OCI-LY1 (cell line): ENCODE data around the gene KRT28.

Experiments used
- H2AFZ ChIP-seq: fragments of 200-600 bp; sonication (generic), shearing (Covaris generic); 2 replicates; pipeline ENCODE4 v1.6.0; 2014; ENCODE audit warnings: antibody characterized with exemption, mild to moderate bottlenecking, low read length
- H3F3A ChIP-seq: fragments of 200-600 bp; sonication (generic), shearing (Covaris generic); 2 replicates; pipeline ENCODE4 v1.6.0; 2014; ENCODE audit warnings: mild to moderate bottlenecking, antibody characterized with exemption, low read length, moderate library complexity; ENCODE audit not compliant: insufficient read depth
- H3K27ac ChIP-seq: fragments of 200-600 bp; sonication (generic); 2 replicates; pipeline ENCODE4 v1.5.1; 2014; ENCODE audit warnings: low read length, mixed run types, mild to moderate bottlenecking, low read depth; ENCODE audit not compliant: poor library complexity, severe bottlenecking
- H3K27me3 ChIP-seq: fragments of 200-600 bp; sonication (generic); 2 replicates; pipeline ENCODE4 v1.6.0; 2014; ENCODE audit warnings: antibody characterized with exemption, mild to moderate bottlenecking, low read length, moderate library complexity; ENCODE audit not compliant: insufficient read depth
- H3K36me3 ChIP-seq: fragments of 200-600 bp; sonication (generic); 2 replicates; pipeline ENCODE4 v1.6.1; 2014; ENCODE audit warnings: mild to moderate bottlenecking, antibody characterized with exemption, low read length, moderate library complexity, mixed read lengths; ENCODE audit not compliant: insufficient read depth
- H3K4me1 ChIP-seq: fragments of 200-600 bp; sonication (generic); 2 replicates; pipeline ENCODE4 v1.5.1; 2014; ENCODE audit warnings: mild to moderate bottlenecking, low read length, moderate library complexity; ENCODE audit not compliant: insufficient read depth, severe bottlenecking
- H3K4me2 ChIP-seq: fragments of 200-600 bp; sonication (generic), shearing (Covaris generic); 2 replicates; pipeline ENCODE4 v1.6.1; 2014; ENCODE audit warnings: low read length
- H3K4me3 ChIP-seq: fragments of 200-600 bp; sonication (generic); 2 replicates; pipeline ENCODE4 v1.5.1; 2014; ENCODE audit warnings: low read length, low read depth, mild to moderate bottlenecking, mixed read lengths; ENCODE audit not compliant: poor library complexity, severe bottlenecking
- H3K79me2 ChIP-seq: fragments of 200-600 bp; shearing (Covaris generic); 2 replicates; pipeline ENCODE4 v1.6.1; 2016; ENCODE audit warnings: mixed run types, low read length, mixed read lengths; ENCODE audit not compliant: insufficient read depth
- H3K9ac ChIP-seq: fragments of 200-600 bp; sonication (generic), shearing (Covaris generic); 2 replicates; pipeline ENCODE4 v1.6.1; 2014; ENCODE audit warnings: mild to moderate bottlenecking, low read length, mixed read lengths
- H3K9me2 ChIP-seq: fragments of 200-600 bp; sonication (generic), shearing (Covaris generic); 2 replicates; pipeline ENCODE4 v1.6.1; 2014; ENCODE audit warnings: low read depth, mild to moderate bottlenecking, low read length, mixed read lengths
- H3K9me3 ChIP-seq: fragments of 200-600 bp; shearing (Covaris generic); 2 replicates; pipeline ENCODE4 v1.6.1; 2014; ENCODE audit warnings: low read length, mixed read lengths
- H4K20me1 ChIP-seq: fragments of 200-600 bp; sonication (generic), shearing (Covaris generic); 2 replicates; pipeline ENCODE4 v1.6.0; 2016; ENCODE audit warnings: mild to moderate bottlenecking, low read length; ENCODE audit not compliant: insufficient read depth
- CTCF ChIP-seq: fragments of 200-600 bp; sonication (generic), shearing (Covaris generic); IDR thresholded peaks from 2 replicates; pipeline ENCODE4 v1.5.1; 2017; ENCODE audit warnings: mild to moderate bottlenecking, antibody characterized with exemption, low read length, moderate library complexity, mixed read lengths
- EZH2 ChIP-seq: fragments of 200-600 bp; sonication (generic), shearing (Covaris generic); IDR thresholded peaks from 2 replicates; pipeline ENCODE4 v1.8.0; 2017; ENCODE audit warnings: borderline replicate concordance, mixed run types, mild to moderate bottlenecking, antibody characterized with exemption, low read length, moderate library complexity, mixed read lengths

KRT28 gene

GRCh38 chr17:40809721-40810421 lies 10.1 kb upstream of the KRT28 start:
- Histone ChIP-seq H3K9me2 (no peaks in the 10 kb centered on the region), H3K27ac (no peak overlapping the region), H3K9ac (no peak overlapping the region), H3K79me2 (no peaks in the 10 kb centered on the region), H3F3A (no peaks in the 10 kb centered on the region), H2AFZ (no peak overlapping the region), H3K4me2 (no peak overlapping the region), H3K27me3 (peaks cover 11% of the 10 kb centered on the region; the same call in 1 of the 2 replicates), H3K36me3 (no peaks in the 10 kb centered on the region), H3K9me3 (no peaks in the 10 kb centered on the region), H3K4me3 (no peak overlapping the region), H4K20me1 (no peaks in the 10 kb centered on the region), H3K4me1 (no peaks in the 10 kb centered on the region)
- TF ChIP-seq EZH2 (no peak), CTCF (no peak)

- Histone ChIP-seq H3K9ac (no peak overlapping the region), H3K4me2 (no peak overlapping the region), H3K36me3 (no peaks in the 10 kb centered on the region), H3K79me2 (no peaks in the 10 kb centered on the region), H3K4me3 (no peak overlapping the region), H3K27ac (no peak overlapping the region), H3K4me1 (no peaks in the 10 kb centered on the region), H3K27me3 (peaks cover 11% of the 10 kb centered on the region), H3K9me3 (no peaks in the 10 kb centered on the region), H4K20me1 (no peaks in the 10 kb centered on the region), H3K9me2 (no peaks in the 10 kb centered on the region), H3F3A (no peaks in the 10 kb centered on the region), H2AFZ (no peak overlapping the region)
- no peak for TF ChIP-seq EZH2
- TF ChIP-seq CTCF = no peak
Observed at GRCh38 chr17:40806131-40806530, 6.4 kb upstream of the KRT28 start.

- Histone ChIP-seq H3K9me3 (no peaks in the 10 kb centered on the region), H3K27ac (no peak overlapping the region), H4K20me1 (no peaks in the 10 kb centered on the region), H3F3A (no peaks in the 10 kb centered on the region), H3K4me3 (no peak overlapping the region), H3K4me2 (no peak overlapping the region), H3K36me3 (no peaks in the 10 kb centered on the region), H3K27me3 (peaks cover 11% of the 10 kb centered on the region), H2AFZ (no peak overlapping the region), H3K9me2 (no peaks in the 10 kb centered on the region), H3K4me1 (no peaks in the 10 kb centered on the region), H3K79me2 (no peaks in the 10 kb centered on the region), H3K9ac (no peak overlapping the region)
- TF ChIP-seq EZH2 (no peak), CTCF (peak; percentile 87)
Observed at GRCh38 chr17:40803617-40804082, 3.9 kb upstream of the KRT28 start.
